Measurements from ENCODE around the gene SEPTIN7. TPM values are rescaled to one million over a fixed set of nuclear protein-coding genes. Genes with fewer than 3 reads are reported as not detected.
"Not testable (repeated sequence)": the region's sequence is repeated elsewhere in the genome, so short reads cannot be mapped to it uniquely, and the experiment has no call there.

The SEPTIN7 gene
- total RNA-seq, 1 experiment from 2014 or later: 161 TPM

- TF ChIP-seq, protein P1, sequence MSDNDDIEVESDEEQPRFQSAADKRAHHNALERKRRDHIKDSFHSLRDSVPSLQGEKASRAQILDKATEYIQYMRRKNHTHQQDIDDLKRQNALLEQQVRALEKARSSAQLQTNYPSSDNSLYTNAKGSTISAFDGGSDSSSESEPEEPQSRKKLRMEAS (CRISPR knock-in tag; IDR thresholded peaks at IDR 0.05): no peak
- TF ChIP-seq TEAD1 (CRISPR knock-in tag; IDR thresholded peaks at IDR 0.05): no peak
- TF ChIP-seq JUN (CRISPR knock-in tag; IDR thresholded peaks at IDR 0.05): no peak
- TF ChIP-seq USF1 (CRISPR knock-in tag; IDR thresholded peaks at IDR 0.05): no peak
- TF ChIP-seq, protein P2, sequence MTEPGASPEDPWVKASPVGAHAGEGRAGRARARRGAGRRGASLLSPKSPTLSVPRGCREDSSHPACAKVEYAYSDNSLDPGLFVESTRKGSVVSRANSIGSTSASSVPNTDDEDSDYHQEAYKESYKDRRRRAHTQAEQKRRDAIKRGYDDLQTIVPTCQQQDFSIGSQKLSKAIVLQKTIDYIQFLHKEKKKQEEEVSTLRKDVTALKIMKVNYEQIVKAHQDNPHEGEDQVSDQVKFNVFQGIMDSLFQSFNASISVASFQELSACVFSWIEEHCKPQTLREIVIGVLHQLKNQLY (CRISPR knock-in tag; IDR thresholded peaks at IDR 0.05): no peak
Measured at GRCh38 chr7:35755711-35756110, 45.1 kb upstream of the SEPTIN7 start (continued).

DNA sequence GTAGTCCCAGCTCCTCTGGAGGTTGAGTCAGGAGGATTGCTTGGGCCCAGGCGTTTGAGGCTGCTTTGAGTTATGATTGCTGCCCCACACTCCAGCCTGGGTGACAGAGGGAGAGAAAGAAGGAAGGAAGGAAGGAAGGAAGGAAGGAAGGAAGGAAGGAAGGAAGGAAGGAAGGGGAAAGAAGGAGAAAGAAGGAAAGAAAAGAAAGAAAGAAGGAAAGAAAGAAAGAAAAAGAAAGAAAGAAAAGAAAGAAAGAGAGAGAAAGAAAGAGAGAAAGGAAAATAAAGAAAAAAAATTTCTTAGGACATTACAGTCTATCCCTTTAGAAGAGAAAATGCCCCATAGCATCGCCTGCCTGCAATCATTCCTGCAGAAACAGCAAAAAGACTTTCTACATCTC is 44.4 kb upstream of the SEPTIN7 start:
- DNase-seq (ENCODE audit: low spot score); H3K9me3 Mint-ChIP-seq; H3K27ac Mint-ChIP-seq; H3K4me1 Mint-ChIP-seq; H3K36me3 Mint-ChIP-seq; POLR2A ChIA-PET; ATAC-seq; H3K27me3 Mint-ChIP-seq (ENCODE audit: low read depth); H3K4me3 Mint-ChIP-seq: not testable (repeated sequence)
- CTCF ChIA-PET: interaction anchor here (0.5 kb wide), 1 partner anchor 721 kb away, joined by 3 read pairs; no protein-coding TSS in a partner anchor

DNA sequence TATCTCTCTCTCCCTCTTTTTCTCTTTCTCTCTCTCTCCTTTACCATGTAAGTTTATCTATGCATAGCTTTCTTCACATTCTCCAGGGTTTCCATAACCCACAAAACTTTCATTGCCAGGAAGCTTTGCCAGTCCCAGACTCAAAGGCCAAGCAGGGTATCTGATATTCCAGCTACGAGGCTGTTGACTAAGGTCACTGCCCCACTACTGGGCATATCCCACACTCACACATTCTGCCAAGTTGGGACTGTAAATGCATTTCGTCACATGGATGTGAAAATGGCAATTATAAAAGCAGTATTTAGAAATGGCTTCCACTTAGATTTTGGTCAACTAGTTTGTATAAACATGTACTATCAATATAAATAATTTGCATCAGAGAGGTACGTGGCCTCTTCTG is 43.3 kb upstream of the SEPTIN7 start:
- ATAC-seq (no peak), DNase-seq (ENCODE audit: low spot score) (no peak)
- ChIA-PET POLR2A (no interaction called here), CTCF (no interaction called here)
- Mint-ChIP-seq H3K36me3 (no peaks in the 10 kb centered on the region), H3K4me3 (no peak overlapping the region), H3K27ac (no peak overlapping the region), H3K9me3 (no peaks in the 10 kb centered on the region), H3K27me3 (ENCODE audit: low read depth) (no peaks in the 10 kb centered on the region), H3K4me1 (no peaks in the 10 kb centered on the region)
- no peak for TF ChIP-seq ZNF121 (CRISPR knock-in tag; IDR thresholded peaks at IDR 0.05)
- no peak for TF ChIP-seq EMX1 (CRISPR knock-in tag; IDR thresholded peaks at IDR 0.05)
- TF ChIP-seq, protein P3, sequence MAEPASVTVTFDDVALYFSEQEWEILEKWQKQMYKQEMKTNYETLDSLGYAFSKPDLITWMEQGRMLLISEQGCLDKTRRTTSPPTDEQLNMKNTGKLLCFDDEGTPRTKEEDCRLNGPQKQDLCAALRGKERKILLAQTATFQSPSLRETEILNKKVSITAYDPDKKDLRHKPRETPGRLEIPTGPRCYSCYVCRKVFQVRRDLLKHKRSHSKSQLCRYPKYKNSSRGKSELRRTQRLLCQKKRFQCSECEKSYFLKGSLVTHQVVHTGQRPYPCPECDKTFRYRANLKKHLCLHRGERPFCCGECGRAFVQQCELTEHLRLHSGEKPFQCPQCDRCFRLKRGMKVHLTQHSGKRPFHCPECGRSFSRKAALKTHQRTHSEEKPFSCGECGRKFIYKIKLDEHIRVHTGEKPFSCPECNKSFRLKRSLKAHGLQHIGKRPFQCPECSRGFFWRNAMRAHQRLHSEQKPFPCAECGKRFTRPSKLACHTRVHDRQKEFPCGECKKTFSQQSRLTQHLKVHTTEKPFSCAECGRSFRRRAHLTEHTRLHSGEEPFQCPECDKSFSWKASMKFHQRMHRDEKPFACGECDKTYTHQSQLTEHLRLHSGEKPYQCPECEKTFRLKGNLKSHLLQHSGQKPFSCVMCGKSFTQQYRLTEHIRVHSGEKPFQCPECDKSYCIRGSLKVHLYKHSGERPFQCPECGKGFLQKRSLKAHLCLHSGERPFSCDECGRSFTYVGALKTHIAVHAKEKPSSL (CRISPR knock-in tag; conservative IDR thresholded peaks at IDR 0.05): no peak
- TF ChIP-seq NFE2L1 (CRISPR knock-in tag; IDR thresholded peaks at IDR 0.05): no peak
- TF ChIP-seq ZNF396 (CRISPR knock-in tag; IDR thresholded peaks at IDR 0.05; ENCODE audit: borderline replicate concordance): no peak
- no peak for TF ChIP-seq KAT7 (CRISPR knock-in tag; IDR thresholded peaks at IDR 0.05; ENCODE audit: borderline replicate concordance)
- TF ChIP-seq NR1H2 (CRISPR knock-in tag; IDR thresholded peaks at IDR 0.05): no peak
- no peak for TF ChIP-seq ZNF281 (CRISPR knock-in tag; IDR thresholded peaks at IDR 0.05)
- no peak for TF ChIP-seq GTF2I (CRISPR knock-in tag; conservative IDR thresholded peaks at IDR 0.05)
- TF ChIP-seq ELF4 (CRISPR knock-in tag; IDR thresholded peaks at IDR 0.05; ENCODE audit: low read depth): no peak
- no peak for TF ChIP-seq OVOL2 (CRISPR knock-in tag; IDR thresholded peaks at IDR 0.05; ENCODE audit: borderline replicate concordance)
- no peak for TF ChIP-seq ESRRA (CRISPR knock-in tag; IDR thresholded peaks at IDR 0.05; ENCODE audit: borderline replicate concordance)
- TF ChIP-seq RORB (CRISPR knock-in tag; IDR thresholded peaks at IDR 0.05): no peak
- TF ChIP-seq RELA (CRISPR knock-in tag; IDR thresholded peaks at IDR 0.05; ENCODE audit: borderline replicate concordance): no peak
- no peak for TF ChIP-seq ARID4B (CRISPR knock-in tag; IDR thresholded peaks at IDR 0.05; ENCODE audit: borderline replicate concordance)
- TF ChIP-seq TCF7 (CRISPR knock-in tag; IDR thresholded peaks at IDR 0.05; ENCODE audit: low read depth): no peak
- no peak for TF ChIP-seq ZNF671 (CRISPR knock-in tag; IDR thresholded peaks at IDR 0.05)
